ENCODE measurements around the gene C17orf50. TPM values are rescaled to one million over a fixed set of nuclear protein-coding genes. Genes with fewer than 3 reads are reported as not detected.

The C17orf50 gene
- total RNA-seq, 2 experiments from 2014 or later: not detected

DNA sequence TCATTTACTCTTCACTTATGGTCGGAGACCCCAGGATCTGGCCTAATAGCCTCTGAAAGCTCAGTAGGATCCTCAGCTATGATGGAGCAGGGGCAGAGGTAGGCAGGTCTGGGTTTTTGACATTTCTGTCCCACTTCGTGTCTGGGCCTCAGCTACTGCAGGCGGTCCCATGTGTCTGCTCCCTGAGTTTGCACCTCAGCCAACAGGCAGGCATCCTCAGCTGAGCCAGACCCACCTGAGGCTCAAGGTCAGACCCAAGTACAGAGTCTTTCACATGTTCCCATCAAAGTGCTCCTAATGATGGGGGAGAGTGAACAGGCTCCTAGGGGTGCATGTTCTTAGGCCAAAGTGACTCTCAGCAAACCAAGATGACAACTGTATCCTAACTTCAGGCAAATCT, 32.1 kb upstream of the C17orf50 start:
- Mint-ChIP-seq H3K27ac (no peak overlapping the region), H3K9me3 (no peaks in the 10 kb centered on the region), H3K4me1 (peaks cover 9% of the 10 kb centered on the region), H3K4me3 (no peak overlapping the region), H3K27me3 (peaks cover 25% of the 10 kb centered on the region), H3K36me3 (peaks cover 14% of the 10 kb centered on the region)
- DNase-seq (no peak), ATAC-seq (ENCODE audit: low read depth) (no peak)
- POLR2A ChIA-PET: no interaction called here

DNA sequence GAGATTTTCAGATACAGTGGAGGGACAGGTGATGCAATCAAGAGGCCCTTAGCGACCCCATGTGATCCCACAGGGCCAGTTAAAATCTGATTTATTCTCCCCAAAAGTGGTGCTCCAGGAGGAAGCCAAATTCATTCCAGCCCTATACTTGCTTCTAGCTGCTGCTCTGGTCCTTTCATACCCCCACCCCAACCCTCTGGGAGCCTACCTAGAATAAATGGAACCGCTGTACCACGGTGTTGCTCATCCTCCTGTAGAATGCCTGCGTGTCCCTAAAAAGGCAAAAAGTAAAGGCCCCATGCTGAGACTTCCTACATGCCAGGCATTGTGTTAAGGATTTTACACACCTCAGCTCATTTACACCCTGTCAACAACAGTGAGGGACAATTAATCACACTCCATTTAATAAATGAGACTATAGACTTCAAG, 31.3 kb upstream of the C17orf50 start:
- Mint-ChIP-seq H3K36me3 (peaks cover 8% of the 10 kb centered on the region), H3K9me3 (no peaks in the 10 kb centered on the region), H3K4me3 (no peak overlapping the region), H3K4me1 (peaks cover 9% of the 10 kb centered on the region), H3K27me3 (peaks cover 26% of the 10 kb centered on the region), H3K27ac (no peak overlapping the region)
- POLR2A ChIA-PET: no interaction called here
- ATAC-seq (ENCODE audit: low read depth) (no peak), DNase-seq (no peak)

GRCh38 chr17:35730400-35731005, 30.2 kb upstream of the C17orf50 start:
- Mint-ChIP-seq H3K27me3 (peaks cover 26% of the 10 kb centered on the region), H3K4me1 (peaks cover 9% of the 10 kb centered on the region), H3K36me3 (peaks cover 8% of the 10 kb centered on the region), H3K4me3 (peak overlapping the region; percentile 67), H3K9me3 (no peaks in the 10 kb centered on the region), H3K27ac (no peak overlapping the region)
- ATAC-seq (ENCODE audit: low read depth) (no peak), DNase-seq (no peak)
- POLR2A ChIA-PET: interaction anchor here (1.3 kb wide), 1 partner anchor 33 kb away, joined by 3 read pairs; no protein-coding TSS in a partner anchor

DNA sequence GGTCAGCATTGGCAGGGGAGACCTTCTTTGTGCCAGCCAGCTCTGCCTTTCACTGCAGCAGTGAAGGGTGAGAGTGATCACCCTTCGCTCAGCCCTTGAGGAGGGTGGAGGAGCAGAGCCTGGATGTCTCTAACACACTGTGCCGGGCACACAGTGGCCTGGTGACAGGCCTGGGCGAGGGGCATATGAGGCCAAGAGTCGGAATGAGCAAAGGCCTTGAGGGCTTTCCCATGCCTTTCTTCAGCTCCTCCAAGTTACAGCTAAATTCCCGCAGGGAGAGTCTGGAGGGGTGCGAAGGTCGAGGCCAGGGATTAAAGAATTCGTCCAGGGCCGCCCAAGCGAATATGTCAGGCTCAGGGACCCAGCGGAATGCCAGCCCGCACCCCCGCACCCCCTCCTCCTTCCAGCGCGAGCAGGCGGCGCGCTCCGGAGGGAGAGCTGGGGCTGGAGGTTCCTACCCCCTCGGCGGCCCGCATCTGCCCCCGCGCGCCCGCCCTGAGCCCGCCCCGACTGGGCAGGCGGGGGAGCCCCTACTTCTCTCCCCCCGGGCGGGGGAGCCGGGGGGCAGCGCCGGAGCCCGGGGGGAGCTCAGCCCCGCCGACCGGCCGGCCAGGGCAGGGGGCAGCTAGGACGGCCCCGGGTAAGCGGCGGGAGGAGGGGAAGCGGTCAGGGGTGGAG, 29.3 kb upstream of the C17orf50 start, which contains the start of gene RASL10B:
RASL10B (plus strand) TSS at position 401 of the 678 bp plus-strand sequence. CDS start 3,546 bp downstream, outside the sequence.
- no peak for DNase-seq
- Mint-ChIP-seq H3K36me3 (peaks cover 5% of the 10 kb centered on the region), H3K27ac (no peak within 1 kb of the TSS), H3K4me3 (peak within 1 kb of the TSS; percentile 67), H3K9me3 (no peaks in the 10 kb centered on the region), H3K27me3 (peaks cover 28% of the 10 kb centered on the region), H3K4me1 (peaks cover 9% of the 10 kb centered on the region)
- ATAC-seq (ENCODE audit: low read depth): peak; percentile 41
- POLR2A ChIA-PET: interaction anchor here (1.3 kb wide), 1 partner anchor 32 kb away, joined by 3 read pairs; no protein-coding TSS in a partner anchor

DNA sequence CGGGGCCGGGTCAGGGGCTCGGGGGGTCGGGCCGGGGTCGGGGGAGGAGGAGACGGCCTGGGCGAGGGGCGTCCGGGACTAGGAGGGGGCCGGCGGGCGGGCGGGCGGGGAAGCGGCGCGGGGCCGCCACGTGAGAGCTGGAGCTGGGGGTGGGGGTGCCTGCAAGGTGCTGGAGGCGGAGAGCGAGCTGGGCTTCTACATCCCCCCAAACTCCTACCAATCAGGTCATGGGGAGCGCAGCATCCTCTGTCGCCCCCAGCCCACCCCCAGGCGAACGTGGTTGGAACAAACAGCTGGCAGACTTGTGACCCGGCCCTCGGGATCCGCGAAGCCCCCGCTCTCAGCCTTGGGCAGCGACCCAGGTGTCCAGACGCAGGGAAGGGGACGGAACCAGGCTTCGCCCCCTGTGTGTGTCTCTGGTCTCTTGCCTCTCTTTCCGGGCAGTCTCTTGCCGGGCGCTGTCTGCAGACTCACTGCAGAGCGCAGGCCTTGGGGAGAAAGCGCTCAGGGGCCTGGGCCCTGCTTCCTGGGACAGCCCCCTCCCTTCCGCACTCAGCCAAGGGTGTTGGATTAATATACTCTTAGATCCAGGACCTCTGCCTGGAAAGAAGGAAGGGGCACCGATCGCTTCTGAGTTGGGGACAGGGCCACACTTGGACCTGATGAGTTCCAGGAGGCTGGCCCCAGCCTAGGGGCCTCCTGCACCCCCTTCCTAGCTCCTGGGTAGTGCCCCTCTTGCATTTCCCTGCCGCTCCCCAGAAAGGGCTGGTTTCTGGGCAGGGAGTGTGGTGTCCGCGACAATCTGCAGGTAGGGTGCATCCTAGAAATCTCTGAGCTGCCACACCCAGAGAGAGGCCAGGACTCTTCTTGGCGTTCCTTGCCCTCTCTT, 28.5 kb upstream of the C17orf50 start:
- Mint-ChIP-seq H3K4me3 (peak overlapping the region; percentile 30), H3K4me1 (peaks cover 9% of the 10 kb centered on the region), H3K9me3 (no peaks in the 10 kb centered on the region), H3K27ac (no peak overlapping the region), H3K27me3 (peaks cover 28% of the 10 kb centered on the region), H3K36me3 (peaks cover 5% of the 10 kb centered on the region)
- ATAC-seq (ENCODE audit: low read depth) (no peak), DNase-seq (no peak)
- POLR2A ChIA-PET: no interaction called here

- Mint-ChIP-seq H3K4me1 (peaks cover 9% of the 10 kb centered on the region), H3K9me3 (no peaks in the 10 kb centered on the region), H3K27ac (no peak overlapping the region), H3K27me3 (peaks cover 28% of the 10 kb centered on the region), H3K36me3 (peaks cover 5% of the 10 kb centered on the region), H3K4me3 (no peak overlapping the region)
- no peak for ATAC-seq (ENCODE audit: low read depth)
- POLR2A ChIA-PET: no interaction called here
- DNase-seq: no peak
These were observed 27.9 kb upstream of the C17orf50 start for GRCh38 chr17:35732806-35733136.

GRCh38 chr17:35733366-35733765, 27.3 kb upstream of the C17orf50 start:
- Mint-ChIP-seq H3K27me3 (peaks cover 28% of the 10 kb centered on the region), H3K27ac (no peak overlapping the region), H3K4me3 (no peak overlapping the region), H3K36me3 (peaks cover 5% of the 10 kb centered on the region), H3K9me3 (no peaks in the 10 kb centered on the region), H3K4me1 (peaks cover 9% of the 10 kb centered on the region)
- no peak for ATAC-seq (ENCODE audit: low read depth)
- POLR2A ChIA-PET: no interaction called here
- no peak for DNase-seq

- peaks cover 9% of the 10 kb centered on the region for H3K4me1 Mint-ChIP-seq
- H3K27me3 Mint-ChIP-seq: peaks cover 35% of the 10 kb centered on the region
- no peak overlapping the region for H3K27ac Mint-ChIP-seq
- no peaks in the 10 kb centered on the region for H3K9me3 Mint-ChIP-seq
- peaks cover 5% of the 10 kb centered on the region for H3K36me3 Mint-ChIP-seq
- ATAC-seq (ENCODE audit: low read depth): no peak
- POLR2A ChIA-PET: no interaction called here
- no peak overlapping the region for H3K4me3 Mint-ChIP-seq
- no peak for DNase-seq
These were observed 26.3 kb upstream of the C17orf50 start for GRCh38 chr17:35734396-35734795.

DNA sequence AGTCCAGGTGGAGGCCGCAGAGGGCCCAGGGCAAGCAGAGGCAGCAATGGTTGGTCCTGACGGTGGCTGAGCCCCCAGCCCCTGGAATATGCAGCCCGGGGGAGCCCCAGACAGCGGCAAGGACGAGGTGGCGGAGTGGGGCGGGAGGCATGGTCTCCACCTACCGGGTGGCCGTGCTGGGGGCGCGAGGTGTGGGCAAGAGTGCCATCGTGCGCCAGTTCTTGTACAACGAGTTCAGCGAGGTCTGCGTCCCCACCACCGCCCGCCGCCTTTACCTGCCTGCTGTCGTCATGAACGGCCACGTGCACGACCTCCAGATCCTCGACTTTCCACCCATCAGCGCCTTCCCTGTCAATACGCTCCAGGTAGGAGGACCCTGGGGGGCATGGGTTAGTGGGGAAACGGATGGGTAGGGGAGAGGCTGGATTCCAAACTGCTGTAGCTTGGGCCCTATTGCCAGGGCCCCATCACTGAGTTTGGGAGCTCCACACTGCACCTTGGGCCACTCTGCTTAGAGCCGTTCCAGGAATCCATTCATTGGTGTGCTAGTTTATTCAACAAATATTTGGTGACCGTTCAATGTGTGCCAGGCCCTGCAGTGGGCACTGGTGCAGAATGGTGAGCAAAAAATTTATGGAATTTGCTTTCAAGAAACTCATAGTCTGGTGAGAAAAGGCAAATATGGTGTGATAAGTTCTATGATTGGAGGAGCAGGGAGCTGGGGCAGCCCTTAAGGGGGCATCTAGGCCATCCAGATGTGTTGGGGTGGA, 25.5 kb upstream of the C17orf50 start:
- Mint-ChIP-seq H3K4me1 (peaks cover 9% of the 10 kb centered on the region), H3K9me3 (no peaks in the 10 kb centered on the region), H3K4me3 (no peak overlapping the region), H3K27me3 (peaks cover 43% of the 10 kb centered on the region), H3K36me3 (peaks cover 5% of the 10 kb centered on the region), H3K27ac (no peak overlapping the region)
- DNase-seq: no peak
- no peak for ATAC-seq (ENCODE audit: low read depth)
- POLR2A ChIA-PET: no interaction called here

- H3K27me3 Mint-ChIP-seq: peaks cover 41% of the 10 kb centered on the region
- ATAC-seq (ENCODE audit: low read depth): no peak
- POLR2A ChIA-PET: no interaction called here
These were observed 24.5 kb upstream of the C17orf50 start for GRCh38 chr17:35736236-35736635.

GRCh38 chr17:35738519-35739133, 22.1 kb upstream of the C17orf50 start:
- Mint-ChIP-seq H3K36me3 (no peaks in the 10 kb centered on the region), H3K9me3 (no peaks in the 10 kb centered on the region), H3K4me1 (peaks cover 7% of the 10 kb centered on the region), H3K27me3 (peaks cover 41% of the 10 kb centered on the region), H3K4me3 (no peak overlapping the region), H3K27ac (no peak overlapping the region)
- ATAC-seq (ENCODE audit: low read depth) (no peak), DNase-seq (no peak)
- POLR2A ChIA-PET: no interaction called here

More at GRCh38 chr17:35736236-35736635, 24.5 kb upstream of the C17orf50 start:
- Mint-ChIP-seq H3K36me3 (no peaks in the 10 kb centered on the region), H3K4me3 (no peak overlapping the region), H3K4me1 (peaks cover 2% of the 10 kb centered on the region), H3K27ac (no peak overlapping the region), H3K9me3 (no peaks in the 10 kb centered on the region)
- DNase-seq: no peak

GRCh38 chr17:35740216-35740615, 20.5 kb upstream of the C17orf50 start:
- Mint-ChIP-seq H3K27ac (no peak overlapping the region), H3K36me3 (no peaks in the 10 kb centered on the region), H3K4me3 (no peak overlapping the region), H3K9me3 (no peaks in the 10 kb centered on the region), H3K4me1 (peaks cover 9% of the 10 kb centered on the region), H3K27me3 (peaks cover 43% of the 10 kb centered on the region)
- POLR2A ChIA-PET: interaction anchor here (1.2 kb wide), 1 partner anchor 69 kb away, joined by 4 read pairs; the partner anchor contains the start of gene TAF15
- DNase-seq (no peak), ATAC-seq (ENCODE audit: low read depth) (no peak)
